ENCODE data around the gene TMEM80. TPM values are rescaled to one million over a fixed set of nuclear protein-coding genes. Genes with fewer than 3 reads are reported as not detected.
A peak's percentile ranks its signal among the peaks of the same experiment; 100 is the strongest.

The TMEM80 gene
- total RNA-seq, 2 donors from 2014 or later: 11.3 to 15.6 TPM

DNA sequence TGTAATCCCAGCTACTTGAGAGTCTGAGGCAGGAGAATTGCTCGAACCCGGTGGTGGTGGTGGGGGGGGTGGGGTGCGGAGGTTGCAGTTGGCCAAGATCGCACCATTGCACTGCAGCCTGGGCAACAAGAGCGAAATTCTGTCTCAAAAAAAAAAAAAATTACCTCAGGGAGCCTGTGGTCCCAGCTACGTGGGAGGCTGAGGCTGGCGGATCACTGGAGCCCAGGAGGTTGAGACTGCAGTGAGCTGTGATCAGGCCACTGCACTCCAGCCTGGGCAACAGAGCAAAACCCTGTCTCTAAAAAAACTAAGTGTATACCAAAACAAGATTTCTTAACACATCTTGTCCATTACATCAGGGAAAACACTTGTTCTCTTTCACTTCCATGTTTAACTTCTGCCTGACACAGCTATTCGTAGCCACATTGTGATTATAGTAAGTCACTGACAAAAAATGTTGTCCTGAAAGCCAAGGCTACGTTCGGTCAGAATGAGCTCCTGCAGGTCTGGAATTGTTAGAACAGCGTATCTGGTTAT lies 1.4 kb downstream of the TMEM80 start:
- intact Hi-C loops (cut with DNase I): no loop called here
- DNase-seq (no peak), ATAC-seq (no peak)

DNA sequence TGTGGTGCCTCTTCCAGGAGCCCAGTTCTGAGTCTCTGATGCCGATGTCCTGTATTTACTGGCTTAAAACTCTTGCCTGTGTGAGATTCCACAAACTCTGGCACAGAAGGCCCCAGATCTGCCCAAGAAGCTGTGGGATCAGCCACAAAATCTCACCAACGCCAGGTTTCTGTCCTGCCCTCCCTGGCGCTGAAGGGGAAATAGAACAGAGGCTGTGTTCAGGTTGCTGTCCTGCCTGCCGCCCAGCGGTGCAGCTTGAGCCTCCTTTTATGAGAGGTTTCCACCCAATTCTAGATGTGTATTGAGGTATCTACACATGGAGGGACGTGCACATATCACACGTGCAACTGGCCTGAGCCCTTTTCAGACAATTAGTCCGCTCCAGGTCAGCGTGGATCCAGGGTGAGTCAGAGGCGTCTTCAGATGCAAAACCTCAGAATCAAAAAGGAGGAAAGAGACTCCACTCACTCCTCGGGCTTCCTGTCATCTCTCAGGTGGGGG lies 2.2 kb downstream of the TMEM80 start:
- ATAC-seq (no peak), DNase-seq (no peak)
- intact Hi-C loops (cut with DNase I): no loop called here

DNA sequence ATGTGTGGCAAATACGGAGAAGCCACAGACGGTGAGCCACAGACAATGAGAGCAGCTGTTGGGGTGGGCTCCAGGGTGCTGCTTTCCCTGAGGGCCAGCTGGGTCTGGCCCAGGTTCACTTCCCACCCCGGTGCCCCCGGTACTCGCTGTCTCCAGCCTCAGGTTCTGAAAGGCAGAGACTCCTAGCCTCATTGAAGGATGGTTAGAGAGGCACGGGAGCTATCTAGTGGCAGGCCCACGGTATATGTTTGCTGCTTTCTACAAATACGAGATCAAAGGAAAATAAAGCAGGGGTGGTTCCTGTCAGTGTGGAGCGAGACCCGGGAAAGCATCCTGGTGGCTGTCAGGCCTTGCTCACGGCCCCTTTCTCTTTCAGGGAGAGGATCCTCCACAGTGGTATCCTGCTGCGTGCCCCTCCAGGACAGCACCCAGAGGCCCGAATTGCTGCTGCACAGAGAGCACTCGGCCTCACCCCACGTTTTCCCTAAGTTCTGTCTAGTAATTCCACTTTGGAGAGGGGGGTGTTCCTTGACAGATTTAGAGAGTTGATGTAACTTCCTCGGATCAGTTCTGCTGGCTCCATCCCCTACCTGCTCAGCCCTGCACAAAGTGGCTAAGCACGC lies 3.0 kb downstream of the TMEM80 start:
- intact Hi-C loops (cut with DNase I): no loop called here
- DNase-seq (no peak), ATAC-seq (no peak)

DNA sequence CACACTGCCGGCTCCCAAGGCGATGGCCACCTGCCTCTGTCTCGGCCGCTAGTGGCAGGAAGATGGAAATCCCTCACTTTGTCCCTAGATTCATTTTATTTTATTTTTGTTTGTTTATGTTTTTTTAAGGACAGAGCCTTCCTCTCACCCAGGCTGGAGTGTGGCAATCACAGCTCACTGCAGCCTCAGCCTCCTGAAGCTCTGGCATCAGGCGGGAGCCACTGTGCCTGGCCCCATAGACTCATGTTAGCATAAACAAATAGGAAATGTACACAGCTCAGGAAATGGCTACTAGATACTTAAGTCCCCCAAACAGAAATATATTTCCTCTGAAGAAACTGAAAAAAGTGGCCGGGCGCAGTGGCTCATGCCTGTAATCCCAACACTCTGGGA lies 3.5 kb downstream of the TMEM80 start:
- no peak for DNase-seq
- no peak for ATAC-seq
- intact Hi-C loops (cut with DNase I): no loop called here

DNA sequence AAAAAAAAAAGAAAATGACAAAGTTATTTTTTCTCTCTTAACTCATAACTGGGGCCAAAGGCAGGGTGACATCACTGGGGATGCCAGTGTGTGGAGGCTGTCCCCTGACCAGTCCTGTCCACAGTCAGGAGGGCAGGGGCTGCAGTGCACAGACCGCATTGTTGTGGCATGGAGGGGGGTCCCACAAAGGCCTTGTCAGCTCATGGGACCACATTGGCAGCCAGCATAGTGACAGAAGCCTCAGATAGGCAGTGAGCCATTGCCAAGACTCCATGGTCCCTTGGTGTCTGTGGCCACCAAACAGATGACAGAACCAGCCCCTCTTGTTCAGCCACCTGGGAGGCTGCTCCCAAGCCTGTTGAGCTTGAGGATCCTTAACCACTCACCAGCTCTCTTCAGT lies 4.1 kb downstream of the TMEM80 start:
- no peak for ATAC-seq
- intact Hi-C loops (cut with DNase I): no loop called here
- no peak for DNase-seq

DNA sequence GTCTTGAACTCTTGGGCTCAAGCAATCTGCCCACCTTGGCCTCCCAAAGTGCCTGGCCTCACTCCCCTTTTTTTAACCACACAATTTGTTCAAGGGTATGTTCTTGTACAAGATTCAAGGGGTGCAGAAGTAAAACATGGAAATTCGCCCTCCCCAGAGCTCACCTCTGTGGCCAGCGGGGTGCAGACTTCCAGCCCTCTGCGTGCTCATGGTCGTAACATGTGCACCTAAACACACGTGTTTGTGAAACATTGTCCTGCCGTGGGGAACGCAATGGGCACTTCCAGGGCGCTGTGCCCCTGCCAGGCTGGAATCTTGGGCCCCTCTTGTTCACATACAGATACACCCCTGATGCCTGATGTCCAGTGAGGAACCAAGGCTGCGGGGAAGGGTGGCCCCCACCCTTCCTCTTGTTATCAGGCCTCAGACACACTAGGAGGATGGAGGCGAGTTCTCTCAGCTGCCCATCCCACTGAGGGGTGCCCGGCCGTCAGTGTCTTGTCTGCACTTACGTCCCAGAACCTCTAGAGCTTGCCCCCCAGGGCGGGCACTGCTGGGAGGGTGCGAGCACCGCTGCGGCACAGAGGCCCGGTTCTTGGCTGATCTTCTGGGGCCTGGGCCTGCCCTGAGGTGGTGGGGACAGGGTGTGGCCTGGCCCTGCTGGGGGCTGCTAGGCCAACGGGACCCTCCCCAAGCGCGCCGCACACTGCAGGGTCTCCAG lies 6.3 kb downstream of the TMEM80 start:
- DNase-seq: no peak
- intact Hi-C loops (cut with DNase I): no loop called here
- no peak for ATAC-seq

DNA sequence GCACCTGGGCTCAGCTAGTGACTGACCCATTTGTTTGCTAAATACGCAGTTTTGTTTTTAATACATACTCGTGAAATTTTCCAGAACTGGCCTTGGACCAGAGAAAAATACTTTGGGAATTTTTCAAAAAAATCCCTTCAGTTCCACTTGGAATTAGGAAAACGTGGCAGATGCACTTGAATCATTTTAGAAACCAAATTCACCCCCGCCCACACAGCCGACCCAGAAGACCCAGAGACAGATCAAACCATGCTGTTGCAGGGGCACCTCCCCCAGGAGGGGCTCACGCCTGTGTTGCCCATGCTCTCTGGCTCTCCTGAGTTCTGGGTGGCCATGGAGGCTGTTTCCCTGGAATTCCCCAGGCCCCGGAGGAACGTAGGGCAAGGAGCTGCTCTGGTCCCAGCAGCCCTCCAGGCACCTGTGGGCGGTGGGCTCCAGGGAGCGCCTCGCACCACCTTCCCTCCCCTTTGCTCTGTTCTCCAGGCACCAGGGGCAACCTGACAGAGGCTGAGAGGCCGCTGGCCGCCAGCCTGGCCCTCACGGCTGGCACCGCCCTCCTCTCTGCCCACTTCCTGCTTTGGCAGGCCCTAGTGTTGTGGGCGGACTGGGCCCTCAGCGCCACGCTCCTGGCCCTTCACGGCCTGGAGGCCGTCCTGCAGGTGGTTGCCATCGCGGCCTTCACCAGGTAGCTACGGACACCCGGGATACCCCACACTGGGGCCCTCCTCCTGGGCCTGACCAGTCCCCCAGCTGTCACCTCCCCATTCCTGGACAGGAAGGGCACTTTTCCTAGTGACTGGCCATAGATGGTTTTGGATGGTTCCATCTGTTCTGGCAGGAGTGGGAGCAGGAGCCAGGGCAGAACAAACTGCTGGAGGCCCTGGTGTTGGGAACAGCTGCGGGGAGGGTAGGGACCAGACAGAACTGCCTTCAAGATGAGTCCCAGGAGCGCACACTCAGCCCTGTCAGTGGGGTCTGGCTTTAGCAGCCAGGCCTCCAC lies 7.1 kb downstream of the TMEM80 start:
- ATAC-seq (peak in 1 of 2 donors; percentile 8), DNase-seq (no peak)
- intact Hi-C loops (cut with DNase I): no loop called here

DNA sequence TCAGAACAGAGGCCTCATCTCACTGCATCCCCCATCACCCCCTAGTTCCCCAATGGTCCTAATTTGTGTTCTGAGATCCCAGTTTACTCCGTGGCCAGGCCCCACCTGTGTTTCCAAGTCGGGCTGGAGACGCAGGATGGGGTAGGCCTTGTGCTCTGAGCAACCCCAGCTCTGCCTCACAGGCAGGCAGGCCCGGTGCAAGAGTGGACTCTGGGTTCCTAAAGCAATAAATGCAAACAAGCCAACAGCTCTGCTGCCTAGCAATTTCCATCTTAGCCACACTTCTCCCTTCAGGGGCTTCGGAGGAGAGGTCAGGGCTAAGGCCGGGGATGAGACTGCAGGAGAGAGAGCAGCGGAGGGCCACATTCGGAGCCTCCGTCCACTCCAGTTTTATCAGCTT lies 7.9 kb downstream of the TMEM80 start:
- ATAC-seq (no peak), DNase-seq (no peak)
- intact Hi-C loops (cut with DNase I): no loop called here

DNA sequence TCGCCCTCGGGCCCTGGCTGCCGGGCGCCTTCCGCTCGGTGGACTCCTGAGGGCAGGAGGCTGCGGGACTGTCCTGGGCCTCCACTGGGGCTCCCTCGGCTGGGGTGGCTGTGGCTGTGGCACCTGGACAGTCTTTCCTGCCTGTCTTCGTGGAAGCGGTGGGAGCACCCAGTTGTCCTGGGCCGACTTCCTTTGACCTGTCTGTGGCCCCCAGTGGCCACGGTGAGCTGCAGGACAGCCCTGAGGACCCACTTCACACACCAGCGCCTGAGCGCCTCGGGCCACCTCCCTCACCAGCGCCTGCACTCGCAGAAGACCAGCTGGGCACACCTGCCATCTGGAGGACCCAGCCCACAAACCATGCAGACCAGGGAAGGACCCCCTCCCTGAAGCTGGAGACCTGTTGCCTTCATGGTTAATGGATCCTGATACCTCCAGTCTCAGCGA lies 8.6 kb downstream of the TMEM80 start:
- ATAC-seq (no peak), DNase-seq (no peak)
- intact Hi-C loops (cut with DNase I): no loop called here

DNA sequence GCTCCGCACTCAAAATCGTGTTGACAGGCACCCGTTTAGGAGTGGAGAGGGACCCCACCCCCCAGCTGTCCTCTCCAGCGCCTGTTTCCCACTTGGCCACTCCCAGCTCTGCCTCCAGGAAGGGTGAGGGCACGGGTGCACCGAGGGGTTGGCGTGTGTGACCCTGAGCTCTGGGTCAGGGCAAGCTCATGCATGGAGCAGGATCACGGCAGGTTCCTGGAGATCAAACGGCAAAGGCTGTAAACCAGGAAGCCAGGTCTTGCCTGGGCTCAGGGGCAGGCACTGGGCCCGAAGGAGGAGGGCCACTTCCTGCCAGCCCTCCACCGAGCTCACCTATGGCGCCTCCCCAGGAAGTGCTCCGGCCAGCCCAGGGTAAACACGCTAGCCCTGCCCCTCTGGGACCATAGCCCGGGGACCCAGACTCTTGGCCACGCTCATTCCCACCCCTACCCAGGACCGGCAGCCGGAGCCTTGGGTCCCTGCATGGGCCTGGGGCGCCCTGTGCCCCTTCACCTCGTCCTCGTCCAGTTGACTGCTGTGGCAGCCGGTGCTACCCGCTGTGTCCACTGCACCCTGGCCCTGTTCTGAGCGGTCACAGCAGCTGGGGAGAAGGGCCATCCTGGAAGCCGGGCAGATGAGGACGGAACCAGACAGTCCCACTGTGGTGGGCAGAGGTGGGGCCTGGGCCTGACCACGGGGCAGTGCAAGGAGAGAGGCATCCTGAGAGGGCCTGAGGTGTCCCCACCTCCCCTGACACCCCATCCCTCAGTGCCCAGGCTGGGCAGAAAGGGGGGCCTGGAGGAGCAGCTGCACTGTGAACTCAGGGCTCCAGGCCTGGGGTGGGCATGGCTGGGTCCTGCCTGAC lies 9.4 kb downstream of the TMEM80 start:
- intact Hi-C loops (cut with DNase I): no loop called here
- ATAC-seq: peak in 1 of 2 donors; percentile 3
- no peak for DNase-seq

DNA sequence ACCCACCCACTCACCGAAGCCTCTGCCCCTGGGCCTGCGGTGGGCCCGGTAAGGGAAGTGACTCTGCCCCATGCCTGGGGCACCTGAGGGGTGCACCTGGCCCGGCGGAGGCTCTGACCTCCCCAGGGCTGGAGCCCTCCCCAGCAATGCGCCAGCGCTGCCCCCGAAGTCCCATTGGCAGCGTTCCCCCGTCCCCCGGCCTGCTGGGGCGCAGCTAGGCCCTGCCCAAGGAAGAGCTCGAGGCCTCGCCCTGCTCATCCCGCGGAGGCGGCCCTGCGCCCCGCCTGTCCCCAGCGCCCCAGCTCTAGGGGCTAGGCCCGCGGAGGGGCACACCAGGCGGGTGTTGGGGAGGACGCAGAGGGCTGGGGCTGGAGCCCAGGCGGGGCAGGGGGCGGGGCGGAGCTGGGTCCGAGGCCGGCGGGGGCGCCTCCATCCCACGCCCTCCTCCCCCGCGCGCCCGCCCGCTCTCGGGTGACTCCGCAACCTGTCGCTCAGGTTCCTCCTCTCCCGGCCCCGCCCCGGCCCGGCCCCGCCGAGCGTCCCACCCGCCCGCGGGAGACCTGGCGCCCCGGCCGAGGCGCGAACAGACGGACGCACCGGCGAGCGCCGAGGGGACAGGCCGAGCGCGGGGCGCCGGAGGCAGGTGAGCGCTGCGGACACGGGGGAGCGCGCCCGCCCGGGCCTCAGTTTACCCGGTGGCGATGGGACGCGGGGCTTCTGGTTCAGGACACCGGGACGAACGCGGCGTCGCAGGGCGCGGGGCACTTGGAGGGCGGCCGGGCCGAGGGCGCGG lies 10.2 kb downstream of the TMEM80 start, which contains the start of gene EPS8L2:
Gene EPS8L2 (plus strand): TSS at position 586 of the 793 bp plus-strand sequence. CDS start 3,177 bp downstream, outside the sequence.
- DNase-seq (no peak), ATAC-seq (peak; percentile 11 to 31)
- intact Hi-C loops (cut with DNase I): no loop called here

DNA sequence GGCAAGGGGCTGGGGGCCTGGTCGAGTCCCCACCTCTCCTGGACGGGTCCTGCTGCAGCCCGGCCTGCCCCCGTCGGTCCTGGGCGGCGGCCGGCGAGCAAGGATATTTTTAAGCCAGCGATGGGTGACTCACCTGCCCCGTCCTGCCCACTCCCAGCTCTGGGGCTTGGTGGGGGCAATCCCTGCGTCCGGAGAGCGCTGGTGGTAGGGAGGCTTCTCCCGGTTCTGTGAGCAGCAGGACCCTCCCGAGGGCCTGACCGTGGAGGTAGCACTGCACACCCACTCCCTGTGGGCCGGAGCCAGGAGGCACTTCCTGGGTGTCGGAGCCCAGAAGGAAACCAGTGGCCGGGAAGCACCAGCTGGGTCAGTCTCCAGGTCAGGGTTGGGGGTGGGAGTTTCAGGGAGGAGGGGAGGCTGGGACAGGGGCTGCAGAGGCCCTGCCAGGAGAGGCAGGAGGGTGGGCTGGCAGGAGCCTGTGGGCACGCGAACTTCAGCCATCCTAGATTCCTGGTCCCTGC lies 10.9 kb downstream of the TMEM80 start:
- intact Hi-C loops (cut with DNase I): no loop called here
- ATAC-seq: peak; percentile 23 to 67
- peak; percentile 53 for DNase-seq

DNA sequence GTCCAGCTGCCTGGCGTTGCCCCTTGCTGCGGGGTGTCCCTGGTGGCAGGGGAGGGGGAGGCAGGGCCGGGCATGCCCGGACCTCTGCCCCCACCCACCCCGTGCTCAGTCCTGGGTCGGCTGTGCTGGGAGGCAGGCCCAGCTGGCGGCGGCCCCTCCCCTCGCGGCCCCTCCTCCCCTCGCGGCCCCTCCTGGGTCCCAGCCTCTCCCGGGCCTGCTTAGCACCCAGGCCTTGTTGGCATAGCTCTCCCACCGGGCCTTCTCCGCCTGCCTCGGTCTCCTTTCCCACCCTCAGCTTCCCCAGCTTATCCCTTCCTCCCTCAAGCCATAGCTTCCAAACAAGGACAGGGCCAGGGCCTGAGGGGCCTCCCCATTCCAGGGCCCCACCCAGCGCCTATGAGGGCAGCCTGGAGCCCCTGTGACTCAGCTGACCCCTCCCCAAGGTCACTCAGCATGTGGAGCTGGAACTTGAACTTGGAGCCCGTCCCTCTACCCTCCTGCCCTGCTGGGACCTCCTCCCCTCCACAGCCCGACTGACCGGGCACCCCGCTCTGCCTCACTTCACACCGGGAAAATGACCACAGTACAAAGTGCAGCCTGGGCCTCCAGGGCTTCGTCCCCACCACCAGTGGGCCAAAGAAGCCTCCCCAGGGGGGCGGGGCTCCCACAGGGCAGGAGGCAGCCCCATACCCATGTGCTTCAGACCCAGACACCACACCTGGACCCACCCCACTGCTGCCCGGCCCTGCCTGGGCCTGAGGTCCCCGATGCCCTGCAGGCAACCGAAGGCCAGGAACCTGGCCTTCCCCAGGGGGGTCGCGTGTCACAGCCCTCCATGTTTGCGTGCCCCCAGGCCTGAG lies 11.6 kb downstream of the TMEM80 start:
- DNase-seq: no peak
- intact Hi-C loops (cut with DNase I): no loop called here
- peak; percentile 40 to 53 for ATAC-seq

DNA sequence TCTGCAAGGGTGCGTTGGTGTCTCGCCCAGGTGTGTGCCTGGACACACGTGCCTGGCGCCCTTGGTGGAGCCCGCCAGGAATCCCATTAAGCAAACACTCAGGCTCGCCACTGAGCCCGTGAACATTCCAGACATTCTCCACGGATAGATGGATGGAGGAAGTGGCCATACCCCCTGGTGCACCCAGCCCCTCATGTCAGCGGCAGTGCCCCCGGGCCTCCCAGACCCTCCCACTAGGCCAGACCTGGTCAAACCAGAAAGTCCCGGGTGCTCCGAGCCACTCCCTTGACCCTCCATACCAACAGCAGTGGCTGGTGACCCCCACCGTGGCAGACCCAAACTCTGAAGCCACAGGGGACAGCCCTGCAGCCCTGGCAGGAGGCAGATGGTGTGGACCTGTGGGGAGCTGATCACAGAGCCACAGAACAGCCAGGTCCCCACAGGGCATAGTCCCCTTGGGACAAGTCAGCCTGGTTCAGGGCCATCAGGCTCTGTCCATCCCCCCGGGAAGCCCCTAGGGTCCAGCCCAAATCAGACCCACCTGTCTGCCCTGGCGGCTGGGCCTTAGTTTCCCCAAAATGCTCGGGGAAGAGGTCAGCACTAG lies 12.3 kb downstream of the TMEM80 start:
- intact Hi-C loops (cut with DNase I): no loop called here
- ATAC-seq: no peak
- no peak for DNase-seq

DNA sequence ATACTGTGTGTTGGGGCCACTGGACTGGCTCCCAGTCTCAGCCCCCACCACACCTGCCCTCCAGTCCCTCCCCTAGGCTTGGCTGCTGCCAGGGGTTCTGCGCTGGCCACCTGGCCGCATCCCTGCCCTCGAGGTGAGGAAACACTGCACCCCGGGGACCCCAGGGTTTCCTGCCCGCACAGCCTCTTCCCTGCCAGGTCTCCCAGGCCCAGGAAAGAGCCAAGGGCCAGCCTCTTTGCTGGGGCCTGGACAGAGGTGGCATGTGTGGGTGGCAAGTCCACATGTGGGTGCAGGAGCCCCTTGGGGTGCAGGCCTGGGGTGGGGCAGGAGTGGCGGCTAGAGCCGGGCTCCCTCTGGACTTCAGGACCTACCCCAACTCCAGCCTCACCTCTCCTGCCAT lies 12.9 kb downstream of the TMEM80 start:
- no peak for ATAC-seq
- no peak for DNase-seq
- intact Hi-C loops (cut with DNase I): no loop called here

Measured in left cardiac atrium (tissue), 4 donors.